HEK293 (cell line): Measurements from ENCODE around the gene MMP15.

Source experiments
- BCL11B ChIP-seq: fragments of 450-650 bp; formaldehyde crosslinking; IDR thresholded peaks from 2 replicates; pipeline ENCODE4 v1.5.1; 2016; ENCODE audit warnings: low read depth, missing biosample characterization, missing genetic modification characterization
- KLF9 ChIP-seq: fragments of 450-650 bp; formaldehyde crosslinking; IDR thresholded peaks from 2 replicates; pipeline ENCODE4 v1.5.1; 2016; ENCODE audit warnings: missing biosample characterization, missing genetic modification characterization, low read depth
- SP7 ChIP-seq: fragments of 450-650 bp; formaldehyde crosslinking; IDR thresholded peaks from 2 replicates; pipeline ENCODE4 v1.5.1; 2016; ENCODE audit warnings: missing biosample characterization, missing genetic modification characterization
- WT1 ChIP-seq: fragments of 450-650 bp; formaldehyde crosslinking; IDR thresholded peaks from 2 replicates; pipeline ENCODE4 v1.5.1; 2016; ENCODE audit warnings: missing biosample characterization, missing genetic modification characterization
- ZBTB1 ChIP-seq: fragments of 450-650 bp; formaldehyde crosslinking; IDR thresholded peaks from 2 replicates; pipeline ENCODE4 v1.5.1; 2016; ENCODE audit warnings: missing biosample characterization, missing genetic modification characterization
- ZBTB21 ChIP-seq: fragments of 450-650 bp; formaldehyde crosslinking; IDR thresholded peaks from 2 replicates; pipeline ENCODE4 v1.5.1; 2017; ENCODE audit warnings: missing biosample characterization, missing genetic modification characterization
- ZBTB48 ChIP-seq: fragments of 450-650 bp; formaldehyde crosslinking; IDR thresholded peaks from 2 replicates; pipeline ENCODE4 v1.5.1; 2016; ENCODE audit warnings: missing biosample characterization, missing genetic modification characterization
- ZFHX2 ChIP-seq: fragments of 450-650 bp; formaldehyde crosslinking; conservative IDR thresholded peaks from 2 replicates; pipeline ENCODE4 v1.5.1; 2016; ENCODE audit warnings: missing biosample characterization, missing genetic modification characterization
- ZFP69B ChIP-seq: fragments of 450-650 bp; formaldehyde crosslinking; IDR thresholded peaks from 2 replicates; pipeline ENCODE4 v1.5.1; 2016; ENCODE audit warnings: missing biosample characterization, missing genetic modification characterization
- ZNF335 ChIP-seq: fragments of 450-650 bp; formaldehyde crosslinking; conservative IDR thresholded peaks from 2 replicates; pipeline ENCODE4 v1.5.1; 2016; ENCODE audit warnings: missing biosample characterization, missing genetic modification characterization
- ZNF549 ChIP-seq: fragments of 450-650 bp; IDR thresholded peaks from 2 replicates; pipeline ENCODE4 v1.5.1; 2018; ENCODE audit warnings: missing biosample characterization, missing genetic modification characterization, mild to moderate bottlenecking, inconsistent platforms, moderate library complexity
- ZNF585B ChIP-seq: fragments of 450-650 bp; formaldehyde crosslinking; IDR thresholded peaks from 2 replicates; pipeline ENCODE4 v1.5.1; 2016; ENCODE audit warnings: missing biosample characterization, missing genetic modification characterization
- ZNF626 ChIP-seq: fragments of 450-650 bp; sonication (Bioruptor Pico); formaldehyde crosslinking; IDR thresholded peaks from 2 replicates; pipeline ENCODE4 v1.5.1; 2018; ENCODE audit warnings: missing biosample characterization, missing genetic modification characterization, inconsistent platforms
- ZNF670 ChIP-seq: fragments of 450-650 bp; formaldehyde crosslinking; IDR thresholded peaks from 2 replicates; pipeline ENCODE4 v1.5.1; 2016; ENCODE audit warnings: missing biosample characterization, missing genetic modification characterization, low read depth
- ZNF777 ChIP-seq: fragments of 450-650 bp; formaldehyde crosslinking; IDR thresholded peaks from 2 replicates; pipeline ENCODE4 v1.5.1; 2017; ENCODE audit warnings: missing biosample characterization, missing genetic modification characterization, borderline replicate concordance
- ZNF785 ChIP-seq: fragments of 450-650 bp; formaldehyde crosslinking; IDR thresholded peaks from 2 replicates; pipeline ENCODE4 v1.5.1; 2016; ENCODE audit warnings: missing biosample characterization, missing genetic modification characterization
- ZSCAN16 ChIP-seq: fragments of 450-650 bp; formaldehyde crosslinking; IDR thresholded peaks from 2 replicates; pipeline ENCODE4 v1.5.1; 2016; ENCODE audit warnings: missing biosample characterization, missing genetic modification characterization
- TF ChIP-seq, protein P1 (sequence below): fragments of 450-650 bp; formaldehyde crosslinking; IDR thresholded peaks from 2 replicates; pipeline ENCODE4 v1.5.1; 2016; ENCODE audit warnings: missing biosample characterization, missing genetic modification characterization, borderline replicate concordance
- TF ChIP-seq, protein P2 (sequence below): fragments of 450-650 bp; formaldehyde crosslinking; IDR thresholded peaks from 2 replicates; pipeline ENCODE4 v1.5.1; 2016; ENCODE audit warnings: missing biosample characterization, missing genetic modification characterization
- TF ChIP-seq, protein P3 (sequence below): fragments of 450-650 bp; formaldehyde crosslinking; IDR thresholded peaks from 2 replicates; pipeline ENCODE4 v1.5.0; 2017; ENCODE audit warnings: missing biosample characterization, missing genetic modification characterization, borderline replicate concordance
- TF ChIP-seq, protein P4 (sequence below): fragments of 450-650 bp; formaldehyde crosslinking; IDR thresholded peaks from 2 replicates; pipeline ENCODE4 v1.5.1; 2017; ENCODE audit warnings: missing biosample characterization, missing genetic modification characterization
- TF ChIP-seq, protein P5 (sequence below): fragments of 450-650 bp; formaldehyde crosslinking; IDR thresholded peaks from 2 replicates; pipeline ENCODE4 v1.5.1; 2016; ENCODE audit warnings: missing biosample characterization, missing genetic modification characterization
- TF ChIP-seq, protein P6 (sequence below): fragments of 450-650 bp; formaldehyde crosslinking; IDR thresholded peaks from 2 replicates; pipeline ENCODE4 v1.5.1; 2017; ENCODE audit warnings: missing biosample characterization, missing genetic modification characterization

MMP15 gene

DNA sequence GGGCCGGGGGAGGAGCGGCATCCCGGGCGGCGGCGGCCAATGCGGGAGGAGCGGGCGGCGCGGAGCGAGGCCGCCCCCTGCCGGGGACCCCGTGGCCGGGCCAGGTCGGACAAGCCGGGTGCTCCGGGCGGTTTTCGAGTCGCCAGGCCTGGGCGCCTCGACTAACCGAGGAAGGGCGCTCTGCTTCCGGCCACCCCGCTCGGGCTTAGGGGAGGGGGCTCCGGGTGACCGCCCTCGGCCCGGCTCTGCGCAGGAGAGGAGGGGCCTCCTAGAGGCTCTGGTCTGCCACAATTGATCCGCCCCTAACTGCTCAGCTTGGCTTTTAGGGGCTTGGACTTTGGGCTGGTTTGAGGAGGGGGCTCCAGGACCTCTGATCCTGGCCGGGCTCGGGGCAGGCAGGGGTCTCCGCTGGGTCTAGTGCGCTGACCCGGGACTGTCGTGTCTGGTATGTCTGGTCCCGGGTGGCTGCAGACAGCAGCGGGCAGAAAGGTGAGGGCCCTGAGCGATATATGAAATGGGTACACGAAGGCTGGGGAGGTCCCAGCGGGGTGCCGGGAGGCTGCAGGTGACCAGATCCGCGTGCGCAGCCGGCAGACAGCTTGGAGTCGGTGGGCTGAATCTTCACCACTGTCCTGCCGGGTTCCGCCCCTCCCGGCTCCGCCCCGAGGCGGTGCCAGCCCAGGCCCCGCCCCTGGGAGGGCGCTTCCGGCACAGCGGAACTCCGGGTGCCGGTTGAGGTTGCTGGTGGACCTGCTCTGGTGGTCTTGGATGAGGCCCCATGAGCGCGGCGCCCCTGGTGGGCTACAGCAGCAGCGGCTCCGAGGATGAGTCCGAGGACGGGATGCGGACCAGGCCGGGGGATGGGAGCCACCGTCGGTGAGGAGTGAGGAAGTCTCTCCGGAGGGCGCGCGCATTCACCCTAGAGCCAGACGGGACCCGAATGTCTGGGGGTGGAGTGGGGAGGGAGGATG, 24.6 kb upstream of the MMP15 start, which contains the start of gene USB1 (continued):
- TF ChIP-seq, protein P1, sequence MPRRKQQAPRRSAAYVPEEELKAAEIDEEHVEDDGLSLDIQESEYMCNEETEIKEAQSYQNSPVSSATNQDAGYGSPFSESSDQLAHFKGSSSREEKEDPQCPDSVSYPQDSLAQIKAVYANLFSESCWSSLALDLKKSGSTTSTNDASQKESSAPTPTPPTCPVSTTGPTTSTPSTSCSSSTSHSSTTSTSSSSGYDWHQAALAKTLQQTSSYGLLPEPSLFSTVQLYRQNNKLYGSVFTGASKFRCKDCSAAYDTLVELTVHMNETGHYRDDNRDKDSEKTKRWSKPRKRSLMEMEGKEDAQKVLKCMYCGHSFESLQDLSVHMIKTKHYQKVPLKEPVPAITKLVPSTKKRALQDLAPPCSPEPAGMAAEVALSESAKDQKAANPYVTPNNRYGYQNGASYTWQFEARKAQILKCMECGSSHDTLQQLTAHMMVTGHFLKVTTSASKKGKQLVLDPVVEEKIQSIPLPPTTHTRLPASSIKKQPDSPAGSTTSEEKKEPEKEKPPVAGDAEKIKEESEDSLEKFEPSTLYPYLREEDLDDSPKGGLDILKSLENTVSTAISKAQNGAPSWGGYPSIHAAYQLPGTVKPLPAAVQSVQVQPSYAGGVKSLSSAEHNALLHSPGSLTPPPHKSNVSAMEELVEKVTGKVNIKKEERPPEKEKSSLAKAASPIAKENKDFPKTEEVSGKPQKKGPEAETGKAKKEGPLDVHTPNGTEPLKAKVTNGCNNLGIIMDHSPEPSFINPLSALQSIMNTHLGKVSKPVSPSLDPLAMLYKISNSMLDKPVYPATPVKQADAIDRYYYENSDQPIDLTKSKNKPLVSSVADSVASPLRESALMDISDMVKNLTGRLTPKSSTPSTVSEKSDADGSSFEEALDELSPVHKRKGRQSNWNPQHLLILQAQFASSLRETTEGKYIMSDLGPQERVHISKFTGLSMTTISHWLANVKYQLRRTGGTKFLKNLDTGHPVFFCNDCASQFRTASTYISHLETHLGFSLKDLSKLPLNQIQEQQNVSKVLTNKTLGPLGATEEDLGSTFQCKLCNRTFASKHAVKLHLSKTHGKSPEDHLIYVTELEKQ (tag by site-specific recombination), result no peak
- TF ChIP-seq SP7, result peak; percentile 67; the same call in 1 of the 2 replicates
- peak; percentile 85 for TF ChIP-seq ZNF335
- TF ChIP-seq ZBTB48 (tag by site-specific recombination), result no peak
- no peak for TF ChIP-seq ZSCAN16 (tag by site-specific recombination)
- TF ChIP-seq, protein P2, sequence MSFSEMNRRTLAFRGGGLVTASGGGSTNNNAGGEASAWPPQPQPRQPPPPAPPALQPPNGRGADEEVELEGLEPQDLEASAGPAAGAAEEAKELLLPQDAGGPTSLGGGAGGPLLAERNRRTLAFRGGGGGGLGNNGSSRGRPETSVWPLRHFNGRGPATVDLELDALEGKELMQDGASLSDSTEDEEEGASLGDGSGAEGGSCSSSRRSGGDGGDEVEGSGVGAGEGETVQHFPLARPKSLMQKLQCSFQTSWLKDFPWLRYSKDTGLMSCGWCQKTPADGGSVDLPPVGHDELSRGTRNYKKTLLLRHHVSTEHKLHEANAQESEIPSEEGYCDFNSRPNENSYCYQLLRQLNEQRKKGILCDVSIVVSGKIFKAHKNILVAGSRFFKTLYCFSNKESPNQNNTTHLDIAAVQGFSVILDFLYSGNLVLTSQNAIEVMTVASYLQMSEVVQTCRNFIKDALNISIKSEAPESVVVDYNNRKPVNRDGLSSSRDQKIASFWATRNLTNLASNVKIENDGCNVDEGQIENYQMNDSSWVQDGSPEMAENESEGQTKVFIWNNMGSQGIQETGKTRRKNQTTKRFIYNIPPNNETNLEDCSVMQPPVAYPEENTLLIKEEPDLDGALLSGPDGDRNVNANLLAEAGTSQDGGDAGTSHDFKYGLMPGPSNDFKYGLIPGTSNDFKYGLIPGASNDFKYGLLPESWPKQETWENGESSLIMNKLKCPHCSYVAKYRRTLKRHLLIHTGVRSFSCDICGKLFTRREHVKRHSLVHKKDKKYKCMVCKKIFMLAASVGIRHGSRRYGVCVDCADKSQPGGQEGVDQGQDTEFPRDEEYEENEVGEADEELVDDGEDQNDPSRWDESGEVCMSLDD (tag by site-specific recombination), result peak; percentile 44; the same call in 1 of the 2 replicates
- TF ChIP-seq, protein P3, sequence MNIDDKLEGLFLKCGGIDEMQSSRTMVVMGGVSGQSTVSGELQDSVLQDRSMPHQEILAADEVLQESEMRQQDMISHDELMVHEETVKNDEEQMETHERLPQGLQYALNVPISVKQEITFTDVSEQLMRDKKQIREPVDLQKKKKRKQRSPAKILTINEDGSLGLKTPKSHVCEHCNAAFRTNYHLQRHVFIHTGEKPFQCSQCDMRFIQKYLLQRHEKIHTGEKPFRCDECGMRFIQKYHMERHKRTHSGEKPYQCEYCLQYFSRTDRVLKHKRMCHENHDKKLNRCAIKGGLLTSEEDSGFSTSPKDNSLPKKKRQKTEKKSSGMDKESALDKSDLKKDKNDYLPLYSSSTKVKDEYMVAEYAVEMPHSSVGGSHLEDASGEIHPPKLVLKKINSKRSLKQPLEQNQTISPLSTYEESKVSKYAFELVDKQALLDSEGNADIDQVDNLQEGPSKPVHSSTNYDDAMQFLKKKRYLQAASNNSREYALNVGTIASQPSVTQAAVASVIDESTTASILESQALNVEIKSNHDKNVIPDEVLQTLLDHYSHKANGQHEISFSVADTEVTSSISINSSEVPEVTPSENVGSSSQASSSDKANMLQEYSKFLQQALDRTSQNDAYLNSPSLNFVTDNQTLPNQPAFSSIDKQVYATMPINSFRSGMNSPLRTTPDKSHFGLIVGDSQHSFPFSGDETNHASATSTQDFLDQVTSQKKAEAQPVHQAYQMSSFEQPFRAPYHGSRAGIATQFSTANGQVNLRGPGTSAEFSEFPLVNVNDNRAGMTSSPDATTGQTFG (tag by site-specific recombination), result no peak
- no peak for TF ChIP-seq ZNF785 (tag by site-specific recombination)
- no peak; the same call in 1 of the 2 replicates for TF ChIP-seq BCL11B (tag by site-specific recombination)
- TF ChIP-seq, protein P4, sequence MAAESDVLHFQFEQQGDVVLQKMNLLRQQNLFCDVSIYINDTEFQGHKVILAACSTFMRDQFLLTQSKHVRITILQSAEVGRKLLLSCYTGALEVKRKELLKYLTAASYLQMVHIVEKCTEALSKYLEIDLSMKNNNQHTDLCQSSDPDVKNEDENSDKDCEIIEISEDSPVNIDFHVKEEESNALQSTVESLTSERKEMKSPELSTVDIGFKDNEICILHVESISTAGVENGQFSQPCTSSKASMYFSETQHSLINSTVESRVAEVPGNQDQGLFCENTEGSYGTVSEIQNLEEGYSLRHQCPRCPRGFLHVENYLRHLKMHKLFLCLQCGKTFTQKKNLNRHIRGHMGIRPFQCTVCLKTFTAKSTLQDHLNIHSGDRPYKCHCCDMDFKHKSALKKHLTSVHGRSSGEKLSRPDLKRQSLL, result no peak
- TF ChIP-seq ZFHX2 (tag by site-specific recombination), result peak; percentile 49
- TF ChIP-seq ZBTB21 (tag by site-specific recombination), result 0 out of 2 replicates have a peak, but pooled peaks have one; percentile 17
- TF ChIP-seq ZNF626 (tag by site-specific recombination), result no peak
- TF ChIP-seq, protein P5, sequence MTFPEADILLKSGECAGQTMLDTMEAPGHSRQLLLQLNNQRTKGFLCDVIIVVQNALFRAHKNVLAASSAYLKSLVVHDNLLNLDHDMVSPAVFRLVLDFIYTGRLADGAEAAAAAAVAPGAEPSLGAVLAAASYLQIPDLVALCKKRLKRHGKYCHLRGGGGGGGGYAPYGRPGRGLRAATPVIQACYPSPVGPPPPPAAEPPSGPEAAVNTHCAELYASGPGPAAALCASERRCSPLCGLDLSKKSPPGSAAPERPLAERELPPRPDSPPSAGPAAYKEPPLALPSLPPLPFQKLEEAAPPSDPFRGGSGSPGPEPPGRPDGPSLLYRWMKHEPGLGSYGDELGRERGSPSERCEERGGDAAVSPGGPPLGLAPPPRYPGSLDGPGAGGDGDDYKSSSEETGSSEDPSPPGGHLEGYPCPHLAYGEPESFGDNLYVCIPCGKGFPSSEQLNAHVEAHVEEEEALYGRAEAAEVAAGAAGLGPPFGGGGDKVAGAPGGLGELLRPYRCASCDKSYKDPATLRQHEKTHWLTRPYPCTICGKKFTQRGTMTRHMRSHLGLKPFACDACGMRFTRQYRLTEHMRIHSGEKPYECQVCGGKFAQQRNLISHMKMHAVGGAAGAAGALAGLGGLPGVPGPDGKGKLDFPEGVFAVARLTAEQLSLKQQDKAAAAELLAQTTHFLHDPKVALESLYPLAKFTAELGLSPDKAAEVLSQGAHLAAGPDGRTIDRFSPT, result no peak
- no peak for TF ChIP-seq ZNF670 (tag by site-specific recombination)
- TF ChIP-seq KLF9 (tag by site-specific recombination), result peak; percentile 78
- TF ChIP-seq, protein P6, sequence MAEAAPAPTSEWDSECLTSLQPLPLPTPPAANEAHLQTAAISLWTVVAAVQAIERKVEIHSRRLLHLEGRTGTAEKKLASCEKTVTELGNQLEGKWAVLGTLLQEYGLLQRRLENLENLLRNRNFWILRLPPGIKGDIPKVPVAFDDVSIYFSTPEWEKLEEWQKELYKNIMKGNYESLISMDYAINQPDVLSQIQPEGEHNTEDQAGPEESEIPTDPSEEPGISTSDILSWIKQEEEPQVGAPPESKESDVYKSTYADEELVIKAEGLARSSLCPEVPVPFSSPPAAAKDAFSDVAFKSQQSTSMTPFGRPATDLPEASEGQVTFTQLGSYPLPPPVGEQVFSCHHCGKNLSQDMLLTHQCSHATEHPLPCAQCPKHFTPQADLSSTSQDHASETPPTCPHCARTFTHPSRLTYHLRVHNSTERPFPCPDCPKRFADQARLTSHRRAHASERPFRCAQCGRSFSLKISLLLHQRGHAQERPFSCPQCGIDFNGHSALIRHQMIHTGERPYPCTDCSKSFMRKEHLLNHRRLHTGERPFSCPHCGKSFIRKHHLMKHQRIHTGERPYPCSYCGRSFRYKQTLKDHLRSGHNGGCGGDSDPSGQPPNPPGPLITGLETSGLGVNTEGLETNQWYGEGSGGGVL, result peak; percentile 45
- no peak for TF ChIP-seq ZNF585B (tag by site-specific recombination)
- TF ChIP-seq ZNF777 (tag by site-specific recombination), result no peak; the same call in 1 of the 2 replicates
- no peak for TF ChIP-seq ZBTB1 (tag by site-specific recombination)
- no peak for TF ChIP-seq WT1 (tag by site-specific recombination)
- TF ChIP-seq ZNF549 (tag by site-specific recombination), result no peak
- TF ChIP-seq ZFP69B (tag by site-specific recombination), result no peak
